HG03439 (cell line): ENCODE data around the gene RGS5.
"Not testable (repeated sequence)": the region's sequence is repeated elsewhere in the genome, so short reads cannot be mapped to it uniquely, and the experiment has no call there.

Experiments
- ATAC-seq: cut with Tn5 transposase; IDR thresholded peaks from one replicate; pipeline ENCODE4 v1.9.1; 2021; ENCODE audit warnings: mild to moderate bottlenecking, moderate library complexity; ENCODE audit not compliant: unreplicated experiment

RGS5 gene

GRCh38 chr1:163202833-163203451, at the start of gene RGS5:
Gene RGS5, minus strand, starts transcription at chr1:163202916. Its CDS starts 81 bp downstream, at chr1:163202835.
- no peak for ATAC-seq

DNA sequence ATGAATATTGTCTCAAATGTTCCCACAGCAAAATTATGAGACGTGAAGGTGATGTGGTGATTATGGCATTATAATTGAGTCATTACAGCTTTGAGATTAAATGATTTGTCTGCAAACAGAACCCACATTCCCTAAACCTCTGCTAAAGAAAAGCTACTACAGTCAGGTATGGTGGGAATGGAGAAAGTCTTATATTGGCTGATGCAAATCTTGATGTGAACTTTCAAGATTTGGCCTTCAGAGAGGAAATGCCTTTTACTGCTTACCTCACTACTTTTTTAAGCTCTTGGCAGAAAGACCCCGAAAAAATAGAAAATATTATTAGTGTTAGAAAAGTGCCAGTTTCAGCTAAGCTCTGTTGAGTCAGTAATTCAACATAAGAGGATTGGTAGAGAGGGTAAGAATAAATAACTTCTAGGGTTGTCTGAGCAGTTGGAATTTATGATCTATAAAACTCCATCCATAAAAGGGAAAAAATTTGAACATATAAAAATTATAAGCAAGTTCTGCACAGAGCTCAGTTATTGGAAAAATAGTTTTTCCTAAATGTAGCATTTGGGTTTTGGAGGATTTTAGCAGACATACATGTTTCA, 47.8 kb upstream of the RGS5 start:
- no peak for ATAC-seq

GRCh38 chr1:163248064-163248463, 45.3 kb upstream of the RGS5 start:
- no peak for ATAC-seq

DNA sequence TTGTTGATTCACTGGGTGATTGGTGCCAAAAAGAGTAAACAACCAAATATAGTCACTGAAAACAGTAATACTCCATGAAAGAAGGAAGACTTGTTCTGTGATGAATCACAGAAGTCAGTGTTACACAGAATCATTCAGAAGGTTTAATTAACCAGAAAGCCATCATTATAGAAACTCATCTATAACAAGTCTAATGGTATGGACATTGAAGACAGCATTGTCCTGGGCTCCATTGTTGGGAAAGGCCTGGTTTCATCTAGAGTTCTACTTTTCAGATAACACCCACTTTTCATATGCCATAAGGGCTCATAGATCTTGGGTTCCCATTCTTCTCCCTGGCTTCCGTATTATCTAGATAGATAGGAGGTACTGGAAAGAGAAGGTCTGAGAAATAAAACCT, 41.9 kb upstream of the RGS5 start:
- ATAC-seq, result not testable (repeated sequence)

DNA sequence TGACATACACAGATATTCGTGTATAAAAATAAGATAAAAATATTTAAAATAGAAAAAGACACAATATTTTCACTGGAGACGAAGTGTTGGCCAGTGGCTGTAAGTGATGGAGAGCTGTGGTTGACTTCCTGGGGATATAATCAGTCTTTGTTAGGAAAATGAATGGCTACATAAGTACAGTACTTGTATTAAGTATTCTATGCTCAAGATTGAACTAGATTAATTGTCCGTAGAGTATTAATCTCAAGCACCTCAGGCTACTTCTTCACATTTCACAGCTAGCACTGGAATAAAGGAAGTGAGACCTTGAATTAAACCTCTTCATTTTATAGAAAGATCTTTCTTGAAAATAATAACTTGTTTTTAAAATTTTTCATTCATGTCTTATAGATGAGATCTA, 39.0 kb upstream of the RGS5 start:
- ATAC-seq, result no peak

DNA sequence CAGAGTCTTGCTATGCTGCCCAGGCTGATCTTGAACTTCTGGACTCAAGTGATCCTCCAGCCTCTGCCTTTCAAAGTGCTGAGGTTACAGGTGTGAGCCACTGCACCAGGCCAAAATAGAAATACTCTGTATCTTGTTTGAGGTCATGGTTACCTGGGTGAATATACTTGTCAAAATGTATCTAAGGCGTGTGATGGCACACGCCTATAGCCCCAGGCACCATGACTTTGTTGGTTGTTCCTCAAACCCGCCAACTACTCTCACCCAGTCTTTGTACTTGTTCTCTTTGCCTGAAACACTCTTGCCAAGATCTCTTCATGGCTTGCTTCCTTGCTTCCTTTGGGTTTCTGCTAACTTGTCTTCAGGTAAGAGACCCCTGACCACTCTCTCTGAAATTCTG, 38.0 kb upstream of the RGS5 start:
- no peak for ATAC-seq

DNA sequence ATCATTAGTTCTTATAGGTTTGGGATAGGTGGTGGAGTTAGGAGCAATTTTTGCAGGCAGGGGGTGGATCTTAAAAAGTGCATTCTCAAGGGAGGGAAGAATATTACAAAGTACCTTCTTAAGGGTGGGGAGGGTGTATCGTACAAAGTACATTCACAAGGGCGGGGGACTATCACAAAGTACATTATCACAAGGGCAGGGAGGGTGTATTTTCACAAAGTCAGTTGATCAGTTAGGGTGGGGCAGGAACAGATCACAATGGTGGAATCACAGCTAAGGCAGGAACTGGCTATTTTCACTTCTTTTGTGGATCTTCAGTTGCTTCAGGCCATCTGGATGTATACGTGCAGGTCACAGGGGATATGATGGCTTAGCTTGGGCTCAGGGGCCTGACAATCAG, 30.9 kb upstream of the RGS5 start:
- not testable (repeated sequence) for ATAC-seq

DNA sequence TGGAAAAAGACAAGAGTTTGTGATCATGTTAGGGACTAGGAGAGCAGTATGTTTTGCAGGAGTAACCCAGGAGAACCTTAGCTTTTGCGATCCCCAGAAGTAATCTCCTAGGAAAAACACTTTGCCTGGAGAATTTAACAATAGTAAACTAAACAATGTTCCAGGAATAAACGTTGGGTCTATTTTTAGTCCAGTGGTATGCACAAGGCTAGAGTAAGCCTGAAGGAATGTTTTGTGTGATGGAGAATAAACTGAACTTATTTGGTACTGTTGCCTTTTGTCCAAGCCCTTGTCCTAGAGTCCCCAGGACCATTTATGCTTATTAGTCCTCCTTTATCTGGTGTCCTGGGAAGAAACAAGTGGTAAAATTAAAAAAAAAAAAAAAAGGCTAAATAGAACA, 28.7 kb upstream of the RGS5 start:
- no peak for ATAC-seq

DNA sequence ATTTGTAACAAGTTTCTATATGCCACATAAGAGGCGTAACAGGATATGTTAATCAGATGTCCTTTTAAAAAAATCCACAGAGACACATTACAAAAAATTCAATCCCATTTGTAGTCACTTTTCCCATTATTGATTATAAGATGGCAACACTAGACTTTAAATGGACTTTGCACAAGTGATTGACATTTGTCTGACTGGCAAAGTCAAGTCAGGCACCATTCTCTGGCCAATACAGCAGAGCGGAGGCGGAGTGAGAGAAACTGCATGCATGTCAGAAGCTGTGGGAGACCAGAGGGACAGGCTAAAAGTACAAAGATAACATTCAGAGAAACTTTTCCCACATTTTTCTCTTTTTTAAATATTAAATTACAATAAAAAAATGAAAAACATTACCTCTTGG, 28.1 kb upstream of the RGS5 start:
- no peak for ATAC-seq

DNA sequence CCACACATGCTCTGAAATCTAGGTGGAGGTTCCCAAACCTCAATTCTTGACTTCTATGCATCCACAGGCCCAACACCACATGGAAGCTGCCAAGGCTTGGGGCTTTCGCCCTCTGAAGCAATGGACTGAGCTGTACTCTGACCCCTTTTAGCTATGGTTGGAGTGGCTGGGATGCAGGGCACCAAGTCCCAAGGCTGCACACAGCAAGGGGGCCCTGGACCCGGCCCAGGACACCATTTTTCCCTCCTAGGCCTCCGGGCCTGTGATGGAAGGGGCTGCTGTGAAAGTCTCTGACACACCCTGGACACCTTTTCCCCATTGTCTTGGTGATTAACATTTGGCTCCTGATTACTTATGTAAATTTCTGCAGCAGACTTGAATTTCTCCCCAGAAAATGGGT, 25.6 kb upstream of the RGS5 start:
- ATAC-seq, result not testable (repeated sequence)

GRCh38 chr1:163227126-163227525, 24.4 kb upstream of the RGS5 start:
- no peak for ATAC-seq

- no peak for ATAC-seq
These were observed 10.9 kb upstream of the RGS5 start for GRCh38 chr1:163213626-163214025.

DNA sequence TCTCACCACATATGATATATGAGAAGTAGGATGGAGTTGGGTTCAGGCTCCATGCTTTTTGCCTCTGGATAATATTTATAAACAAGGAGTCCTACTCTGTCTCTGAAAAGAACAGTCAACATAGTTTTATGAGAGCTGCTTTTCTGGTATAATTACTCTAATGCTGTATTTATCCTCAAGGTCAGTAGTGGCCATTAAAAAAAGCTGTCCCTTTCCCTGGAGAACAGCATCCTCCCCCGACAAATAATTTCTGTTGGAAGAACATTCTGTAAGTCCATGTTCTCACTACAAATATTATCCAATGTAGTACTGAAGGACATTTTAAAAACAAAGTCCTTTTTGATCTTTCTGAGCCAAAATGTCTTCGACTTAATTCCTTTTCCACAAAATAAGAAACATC, 9.0 kb upstream of the RGS5 start:
- no peak for ATAC-seq

DNA sequence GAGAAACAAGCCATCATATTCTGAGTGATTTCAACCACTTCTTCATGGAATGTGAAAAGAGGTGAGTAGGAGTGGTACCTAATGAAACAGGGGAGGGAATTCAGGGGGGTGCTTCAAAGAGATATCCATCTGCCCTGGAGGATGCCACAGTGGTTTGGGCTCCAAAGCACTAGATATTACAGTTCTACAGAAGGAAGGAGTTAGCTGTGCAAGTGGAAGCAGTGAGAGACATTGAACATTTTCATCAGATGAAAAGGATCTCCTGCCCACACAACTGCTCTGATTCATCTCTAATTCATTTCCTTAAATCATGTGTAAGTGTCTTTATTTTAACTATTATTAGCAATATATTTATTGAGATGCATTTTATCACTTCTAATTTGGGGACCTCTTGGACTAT, 2.8 kb upstream of the RGS5 start:
- no peak for ATAC-seq

DNA sequence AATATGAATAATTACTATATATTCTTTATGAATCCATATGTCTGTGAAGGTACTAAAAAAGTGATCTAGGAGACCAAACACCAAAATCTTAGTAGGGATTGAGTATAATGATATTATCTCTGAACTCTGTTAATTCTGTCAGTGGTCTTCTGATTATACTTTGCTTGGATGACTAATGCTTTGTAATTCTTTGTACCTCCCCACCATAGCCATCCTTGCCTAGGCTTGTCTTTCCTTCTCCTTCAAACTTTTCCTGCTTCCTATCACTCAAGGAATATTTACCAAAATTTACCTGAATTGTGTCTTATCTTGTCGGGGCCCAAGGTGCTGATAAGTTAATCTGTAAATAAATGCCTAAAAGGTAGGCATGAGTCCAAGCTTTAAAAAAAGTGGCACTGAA, 845 bp upstream of the RGS5 start:
- ATAC-seq, result no peak

- no peak for ATAC-seq
These were observed 810 bp downstream of the RGS5 start for GRCh38 chr1:163201906-163202305.

DNA sequence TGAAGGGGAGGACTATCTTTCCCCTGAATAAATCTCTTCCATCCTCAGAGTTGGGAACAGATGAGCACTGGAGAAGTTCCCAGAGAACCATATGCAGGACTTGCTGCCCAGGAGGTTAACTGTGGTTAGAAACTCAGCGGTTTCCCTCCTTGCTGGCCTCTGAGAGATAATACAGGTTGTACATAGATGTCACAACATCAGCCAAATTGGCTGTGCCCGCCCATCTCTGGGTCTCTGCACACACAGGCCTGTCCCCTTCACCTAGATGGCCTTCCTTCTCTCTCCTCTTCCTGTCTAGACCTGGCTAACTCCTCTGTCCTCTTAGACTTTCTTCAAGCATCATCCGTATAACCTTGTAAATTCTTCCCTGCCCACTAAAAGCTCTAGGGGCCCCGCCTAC, 5.7 kb downstream of the RGS5 start:
- no peak for ATAC-seq

DNA sequence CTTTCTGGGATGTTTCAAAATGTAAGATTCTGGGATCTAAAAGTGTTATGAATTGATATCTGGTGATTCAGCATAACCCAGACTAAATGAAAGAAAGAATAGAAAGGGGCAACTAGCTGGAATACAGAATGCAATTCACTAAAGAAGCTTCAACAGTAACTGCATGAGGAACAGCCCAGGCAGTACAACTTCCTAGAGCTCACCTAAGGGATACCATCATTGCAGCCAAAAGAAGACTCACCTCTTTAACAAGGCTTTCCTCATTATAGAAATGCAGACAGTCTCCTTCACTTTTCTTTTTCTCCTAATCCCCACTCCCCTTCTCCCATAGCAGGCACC, 6.3 kb downstream of the RGS5 start:
- ATAC-seq, result no peak

- no peak for ATAC-seq
These were observed 6.8 kb downstream of the RGS5 start for GRCh38 chr1:163195728-163196448.

- ATAC-seq, result no peak
These were observed 11.4 kb downstream of the RGS5 start for GRCh38 chr1:163191301-163191700.

GRCh38 chr1:163188947-163189346, 13.8 kb downstream of the RGS5 start:
- no peak for ATAC-seq

DNA sequence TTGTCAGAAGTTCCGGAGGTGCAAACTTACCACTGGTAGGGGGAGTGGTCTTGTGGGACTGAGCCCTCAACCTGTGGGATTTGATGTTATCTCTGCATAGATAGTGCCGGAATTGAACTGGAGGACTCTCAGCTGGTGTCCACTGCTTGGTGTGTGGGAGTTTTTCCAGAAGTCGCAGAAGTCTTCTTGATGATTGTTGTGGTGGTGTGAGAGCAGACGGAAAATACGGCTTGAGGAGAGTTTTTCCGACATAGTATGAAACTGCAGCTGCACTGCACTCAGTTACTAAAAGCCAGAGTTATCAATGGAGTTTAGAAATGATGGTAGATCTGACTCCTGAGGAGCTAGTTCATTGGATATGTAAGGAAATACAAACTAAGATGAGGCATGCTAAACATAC, 14.9 kb downstream of the RGS5 start:
- no peak for ATAC-seq

DNA sequence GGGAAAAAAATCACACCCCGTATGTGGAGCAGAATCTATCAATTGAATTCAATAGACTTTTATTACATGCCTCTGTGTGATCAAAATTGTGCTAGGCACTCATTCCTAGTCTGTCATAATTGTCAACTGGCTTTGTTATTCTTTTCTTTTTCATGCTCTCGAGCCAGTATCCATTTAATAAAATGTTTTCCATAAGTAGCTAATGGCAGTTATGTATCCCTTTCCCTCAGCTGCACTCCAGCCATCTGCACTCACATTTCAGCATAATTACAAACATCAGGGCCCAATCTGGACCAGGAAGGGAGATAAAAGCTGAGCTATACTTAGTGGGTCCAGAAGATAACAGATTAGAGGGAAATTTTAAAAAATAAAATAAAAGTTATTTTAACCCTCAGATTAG, 15.9 kb downstream of the RGS5 start:
- ATAC-seq, result no peak
